ENCODE measurements around the gene COL5A1.

- TF ChIP-seq, protein P1, sequence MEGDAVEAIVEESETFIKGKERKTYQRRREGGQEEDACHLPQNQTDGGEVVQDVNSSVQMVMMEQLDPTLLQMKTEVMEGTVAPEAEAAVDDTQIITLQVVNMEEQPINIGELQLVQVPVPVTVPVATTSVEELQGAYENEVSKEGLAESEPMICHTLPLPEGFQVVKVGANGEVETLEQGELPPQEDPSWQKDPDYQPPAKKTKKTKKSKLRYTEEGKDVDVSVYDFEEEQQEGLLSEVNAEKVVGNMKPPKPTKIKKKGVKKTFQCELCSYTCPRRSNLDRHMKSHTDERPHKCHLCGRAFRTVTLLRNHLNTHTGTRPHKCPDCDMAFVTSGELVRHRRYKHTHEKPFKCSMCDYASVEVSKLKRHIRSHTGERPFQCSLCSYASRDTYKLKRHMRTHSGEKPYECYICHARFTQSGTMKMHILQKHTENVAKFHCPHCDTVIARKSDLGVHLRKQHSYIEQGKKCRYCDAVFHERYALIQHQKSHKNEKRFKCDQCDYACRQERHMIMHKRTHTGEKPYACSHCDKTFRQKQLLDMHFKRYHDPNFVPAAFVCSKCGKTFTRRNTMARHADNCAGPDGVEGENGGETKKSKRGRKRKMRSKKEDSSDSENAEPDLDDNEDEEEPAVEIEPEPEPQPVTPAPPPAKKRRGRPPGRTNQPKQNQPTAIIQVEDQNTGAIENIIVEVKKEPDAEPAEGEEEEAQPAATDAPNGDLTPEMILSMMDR (IDR thresholded peaks at IDR 0.05; ENCODE audit: low read depth, low read length), result no peak
- TF ChIP-seq EZH2phosphoT487 (IDR thresholded peaks at IDR 0.05; ENCODE audit: low read depth), result no peak
Measured at GRCh38 chr9:134694714-134695113, 53.1 kb downstream of the COL5A1 start.
